ENCODE data around the gene HMGB1. TPM values are rescaled to one million over a fixed set of nuclear protein-coding genes. Genes with fewer than 3 reads are reported as not detected.

Gene HMGB1
- total RNA-seq, 1 donor from 2014 or later: 593 TPM

DNA sequence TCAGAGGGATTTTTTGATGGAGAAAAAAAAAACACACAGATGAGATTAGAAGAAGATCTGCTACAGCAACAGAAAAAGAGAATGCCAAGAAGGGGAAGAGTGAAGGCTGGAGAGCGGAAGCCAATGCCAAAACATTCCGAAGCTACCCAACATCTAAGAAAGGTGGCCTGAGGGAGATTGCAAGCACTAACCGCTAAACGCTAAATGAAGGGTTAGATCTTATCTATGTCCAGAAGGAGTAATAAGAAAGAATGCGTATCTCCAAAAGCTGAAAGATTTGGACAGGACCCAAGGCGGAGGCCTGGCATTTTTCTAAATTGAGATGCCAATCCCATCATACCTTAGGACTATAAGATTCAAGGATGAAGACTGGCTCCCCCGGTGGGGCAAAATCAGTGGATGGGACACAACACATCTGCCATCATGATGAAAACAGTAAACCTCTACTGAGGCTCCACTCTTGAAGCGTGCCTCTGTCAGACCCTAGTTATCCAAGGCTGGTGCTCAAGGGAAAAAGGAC is 15.6 kb upstream of the HMGB1 start:
- Mint-ChIP-seq H3K27me3 (ENCODE audit: insufficient read depth) (peaks cover 16% of the 10 kb centered on the region), H3K4me1 (ENCODE audit: low read depth) (no peaks in the 10 kb centered on the region), H3K36me3 (ENCODE audit: low read depth) (no peaks in the 10 kb centered on the region), H3K27ac (no peak overlapping the region), H3K4me3 (no peak overlapping the region), H3K9me3 (no peaks in the 10 kb centered on the region)
- intact Hi-C loops (cut with micrococcal nuclease): no loop called here
- DNase-seq (ENCODE audit: low spot score): no peak

- DNase-seq (ENCODE audit: low spot score): no peak
- Mint-ChIP-seq H3K27ac (no peak overlapping the region), H3K36me3 (ENCODE audit: low read depth) (no peaks in the 10 kb centered on the region), H3K27me3 (ENCODE audit: insufficient read depth) (peaks cover 13% of the 10 kb centered on the region), H3K9me3 (no peaks in the 10 kb centered on the region), H3K4me3 (no peak overlapping the region), H3K4me1 (ENCODE audit: low read depth) (no peaks in the 10 kb centered on the region)
- intact Hi-C loops (cut with micrococcal nuclease): no loop called here
Observed at GRCh38 chr13:30480292-30480950, 14.7 kb upstream of the HMGB1 start.

DNA sequence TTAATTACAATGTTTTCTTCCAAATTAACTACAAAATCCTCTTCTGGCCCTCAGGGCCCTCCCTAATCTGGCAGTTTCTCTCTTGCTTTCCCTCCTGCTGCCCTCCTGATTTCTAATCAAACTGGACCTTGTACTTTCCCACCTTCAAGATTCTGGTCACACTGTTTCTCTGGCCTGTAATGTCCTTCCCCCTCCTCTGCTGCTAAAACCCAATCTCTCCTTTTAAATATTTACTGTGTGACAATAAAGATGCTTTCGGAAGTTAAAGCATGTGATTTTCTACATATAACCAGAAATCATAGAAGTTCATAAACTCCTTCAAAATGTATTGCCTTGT is 14.1 kb upstream of the HMGB1 start:
- Mint-ChIP-seq H3K36me3 (ENCODE audit: low read depth) (no peaks in the 10 kb centered on the region), H3K9me3 (no peaks in the 10 kb centered on the region), H3K27me3 (ENCODE audit: insufficient read depth) (peaks cover 13% of the 10 kb centered on the region), H3K4me1 (ENCODE audit: low read depth) (no peaks in the 10 kb centered on the region), H3K4me3 (no peak overlapping the region), H3K27ac (no peak overlapping the region)
- intact Hi-C loops (cut with micrococcal nuclease): no loop called here
- DNase-seq (ENCODE audit: low spot score): no peak

- no peaks in the 10 kb centered on the region for H3K36me3 Mint-ChIP-seq (ENCODE audit: low read depth)
- intact Hi-C loops (cut with micrococcal nuclease): no loop called here
- peaks cover 9% of the 10 kb centered on the region for H3K27me3 Mint-ChIP-seq (ENCODE audit: insufficient read depth)
- H3K4me3 Mint-ChIP-seq: no peak overlapping the region
- no peak overlapping the region for H3K27ac Mint-ChIP-seq
- no peak for DNase-seq (ENCODE audit: low spot score)
- H3K9me3 Mint-ChIP-seq: no peaks in the 10 kb centered on the region
- H3K4me1 Mint-ChIP-seq (ENCODE audit: low read depth): no peaks in the 10 kb centered on the region
Observed at GRCh38 chr13:30479154-30479882, 13.6 kb upstream of the HMGB1 start.

GRCh38 chr13:30477346-30478195 is 11.8 kb upstream of the HMGB1 start:
- Mint-ChIP-seq H3K36me3 (ENCODE audit: low read depth) (no peaks in the 10 kb centered on the region), H3K9me3 (no peaks in the 10 kb centered on the region), H3K27ac (no peak overlapping the region), H3K4me1 (ENCODE audit: low read depth) (no peaks in the 10 kb centered on the region), H3K4me3 (no peak overlapping the region), H3K27me3 (ENCODE audit: insufficient read depth) (peaks cover 9% of the 10 kb centered on the region)
- DNase-seq (ENCODE audit: low spot score): no peak
- intact Hi-C loops (cut with micrococcal nuclease): no loop called here

- H3K9me3 Mint-ChIP-seq: no peaks in the 10 kb centered on the region
- no peak overlapping the region for H3K27ac Mint-ChIP-seq
Observed at GRCh38 chr13:30473675-30474074, 7.9 kb upstream of the HMGB1 start.

DNA sequence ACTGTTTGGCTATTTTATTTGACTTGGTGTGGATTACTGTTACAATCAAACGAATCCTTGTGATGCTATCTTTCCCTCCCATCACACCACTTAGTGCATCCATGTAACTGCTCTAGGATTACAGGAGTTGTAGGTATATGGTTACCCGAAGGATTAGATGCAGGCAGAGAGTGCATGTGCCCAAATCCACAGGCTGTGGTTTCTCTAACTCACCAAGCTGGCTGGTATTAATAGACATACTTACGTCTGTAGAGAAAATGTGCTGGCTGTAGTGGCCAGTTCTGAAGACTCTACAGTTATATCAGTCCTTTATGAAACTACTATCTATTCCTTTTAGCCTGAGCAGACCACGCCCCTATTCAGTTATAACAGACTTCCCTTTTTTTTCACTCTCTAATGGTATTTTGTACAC is 1.1 kb upstream of the HMGB1 start:
- intact Hi-C loops (cut with micrococcal nuclease): loop anchor here (1.0 to 5.0 kb wide), 9 partner anchors 45 to 873 kb away; partner anchors contain the start of genes UBE2L5 and USPL1
- no peaks in the 10 kb centered on the region for H3K27me3 Mint-ChIP-seq (ENCODE audit: insufficient read depth)
- DNase-seq (ENCODE audit: low spot score): no peak
- peaks cover 22% of the 10 kb centered on the region for H3K36me3 Mint-ChIP-seq (ENCODE audit: low read depth)
- peak overlapping the region; percentile 94 for H3K4me3 Mint-ChIP-seq
- H3K4me1 Mint-ChIP-seq (ENCODE audit: low read depth): peaks cover 22% of the 10 kb centered on the region
- H3K27ac Mint-ChIP-seq: peak overlapping the region; percentile 100
- no peaks in the 10 kb centered on the region for H3K9me3 Mint-ChIP-seq

More at GRCh38 chr13:30473675-30474074, 7.9 kb upstream of the HMGB1 start:
- intact Hi-C loops (cut with micrococcal nuclease): no loop called here
- no peak overlapping the region for H3K4me3 Mint-ChIP-seq
- H3K4me1 Mint-ChIP-seq (ENCODE audit: low read depth): no peaks in the 10 kb centered on the region
- DNase-seq (ENCODE audit: low spot score): no peak
- no peaks in the 10 kb centered on the region for H3K36me3 Mint-ChIP-seq (ENCODE audit: low read depth)
- peaks cover 2% of the 10 kb centered on the region for H3K27me3 Mint-ChIP-seq (ENCODE audit: insufficient read depth)

DNA sequence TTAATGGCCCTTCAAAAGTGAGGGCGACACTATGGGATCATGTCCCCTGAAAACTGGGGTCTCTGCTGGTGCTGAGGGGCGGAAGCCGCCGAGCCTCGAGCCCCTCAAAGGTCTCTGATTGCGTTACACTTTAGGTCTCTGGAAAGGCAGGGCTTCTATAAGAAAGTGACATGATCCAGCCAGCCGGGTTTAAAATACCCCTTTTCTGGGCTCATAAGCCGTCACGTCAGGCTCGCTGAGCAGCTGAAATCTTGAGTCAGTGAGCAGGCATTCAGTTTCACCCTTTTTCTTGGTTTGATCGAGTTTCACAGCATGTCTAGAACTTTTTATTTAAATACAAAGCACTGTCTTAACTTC is 600 bp upstream of the HMGB1 start:
- H3K4me3 Mint-ChIP-seq: peak overlapping the region; percentile 94
- H3K27ac Mint-ChIP-seq: peak overlapping the region; percentile 100
- no peaks in the 10 kb centered on the region for H3K9me3 Mint-ChIP-seq
- H3K4me1 Mint-ChIP-seq (ENCODE audit: low read depth): peaks cover 26% of the 10 kb centered on the region
- peaks cover 26% of the 10 kb centered on the region for H3K36me3 Mint-ChIP-seq (ENCODE audit: low read depth)
- DNase-seq (ENCODE audit: low spot score): no peak
- intact Hi-C loops (cut with micrococcal nuclease): loop anchor here (1.0 to 5.0 kb wide), 9 partner anchors 44 to 872 kb away; partner anchors contain the start of genes UBE2L5 and USPL1
- no peaks in the 10 kb centered on the region for H3K27me3 Mint-ChIP-seq (ENCODE audit: insufficient read depth)

GRCh38 chr13:30465343-30465592 is 468 bp downstream of the HMGB1 start:
- Mint-ChIP-seq H3K27me3 (ENCODE audit: insufficient read depth) (no peaks in the 10 kb centered on the region), H3K9me3 (no peaks in the 10 kb centered on the region), H3K36me3 (ENCODE audit: low read depth) (peaks cover 27% of the 10 kb centered on the region), H3K4me3 (no peak overlapping the region), H3K4me1 (ENCODE audit: low read depth) (peaks cover 28% of the 10 kb centered on the region), H3K27ac (no peak overlapping the region)
- intact Hi-C loops (cut with micrococcal nuclease): loop anchor here (1.0 to 5.0 kb wide), 4 partner anchors 275 to 697 kb away; partner anchors contain the start of gene UBL3
- no peak for DNase-seq (ENCODE audit: low spot score)

DNA sequence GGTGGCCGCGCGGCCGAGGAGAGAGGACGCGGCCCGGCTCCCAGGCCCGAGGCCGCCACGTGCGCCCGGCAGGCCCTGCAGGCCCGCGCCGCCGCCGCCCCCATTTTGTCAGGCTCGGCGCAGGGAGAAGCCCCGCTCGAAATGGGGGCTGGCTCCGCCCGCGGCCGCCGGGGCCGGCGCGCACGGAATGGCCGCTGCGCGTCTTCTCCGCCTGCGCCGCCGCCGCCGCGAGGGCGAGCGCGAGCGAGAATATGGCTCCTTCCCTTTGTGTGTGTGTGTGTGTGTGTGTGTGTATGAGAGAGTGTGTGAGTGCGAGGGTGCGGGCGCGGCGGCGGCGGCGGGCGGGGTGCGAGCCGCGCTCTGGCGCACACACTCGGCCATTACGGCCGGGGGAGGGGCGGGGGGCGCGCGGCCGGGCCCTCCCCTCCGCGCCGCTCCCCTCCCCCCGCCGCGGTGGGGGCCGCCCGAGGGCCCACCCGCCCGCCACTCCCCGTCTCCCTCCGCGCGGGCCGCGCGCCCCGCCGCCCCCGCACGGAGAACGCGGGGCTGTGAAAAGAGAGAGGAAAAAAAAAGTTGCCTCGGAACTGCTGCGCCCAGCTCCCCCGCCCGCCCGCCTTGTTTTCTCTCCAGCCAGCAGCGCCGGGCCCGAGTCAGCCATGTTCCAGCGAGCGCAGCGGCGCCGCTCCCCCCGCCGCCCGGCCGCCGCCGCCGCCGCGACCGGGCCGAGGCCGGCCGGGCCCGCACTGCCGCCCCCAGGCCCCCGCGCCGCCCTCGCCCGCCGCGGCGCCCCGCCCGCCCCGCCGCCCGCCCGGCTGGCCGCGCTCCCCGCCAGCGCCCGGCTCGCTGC is 1.0 kb downstream of the HMGB1 start:
- peak; percentile 65 for DNase-seq (ENCODE audit: low spot score)
- peaks cover 30% of the 10 kb centered on the region for H3K36me3 Mint-ChIP-seq (ENCODE audit: low read depth)
- peak overlapping the region; percentile 96 for H3K4me3 Mint-ChIP-seq
- no peaks in the 10 kb centered on the region for H3K27me3 Mint-ChIP-seq (ENCODE audit: insufficient read depth)
- H3K9me3 Mint-ChIP-seq: no peaks in the 10 kb centered on the region
- peak overlapping the region; percentile 99 for H3K27ac Mint-ChIP-seq
- intact Hi-C loops (cut with micrococcal nuclease): loop anchor here (1.0 to 5.0 kb wide), 9 partner anchors 34 to 698 kb away; partner anchors contain the start of genes KATNAL1 and UBL3
- peaks cover 28% of the 10 kb centered on the region for H3K4me1 Mint-ChIP-seq (ENCODE audit: low read depth)

DNA sequence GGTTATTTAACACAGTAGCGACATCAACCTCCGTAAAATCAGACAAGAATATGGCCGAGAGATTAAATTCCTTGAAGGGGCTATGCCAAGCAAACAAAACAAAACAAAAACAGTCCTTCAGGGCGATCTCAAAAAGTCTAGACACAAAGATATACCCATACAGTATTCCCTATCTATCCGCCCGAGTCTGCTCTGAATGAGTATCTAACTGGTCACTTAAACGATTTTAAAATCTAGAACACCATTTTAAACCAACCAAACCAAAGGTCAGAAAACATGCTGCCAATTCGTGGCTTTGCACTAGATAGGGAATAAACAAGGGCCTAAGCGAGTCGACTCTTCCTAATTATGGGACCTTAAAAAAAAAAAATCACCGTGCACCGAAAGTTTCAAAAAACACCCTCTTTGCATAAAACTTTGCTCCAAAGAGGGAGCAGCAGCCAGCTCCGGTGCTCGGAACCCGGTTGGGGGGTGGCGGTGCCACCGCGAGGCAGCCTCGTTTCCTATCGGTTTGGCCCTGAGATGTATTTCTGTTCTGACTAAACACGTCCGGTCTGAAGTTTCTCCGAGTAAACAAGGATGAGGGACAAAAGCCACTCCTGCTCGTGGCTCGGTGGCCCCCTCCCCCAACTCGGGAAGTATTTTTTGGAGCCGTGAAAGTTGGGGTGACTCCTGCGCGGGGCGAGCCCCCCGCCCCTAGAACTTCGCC is 1.8 kb downstream of the HMGB1 start:
- Mint-ChIP-seq H3K4me1 (ENCODE audit: low read depth) (peaks cover 36% of the 10 kb centered on the region), H3K36me3 (ENCODE audit: low read depth) (peaks cover 38% of the 10 kb centered on the region), H3K27ac (peak overlapping the region; percentile 99)

More for the DNA sequence above, 1.8 kb downstream of the HMGB1 start:
- no peaks in the 10 kb centered on the region for H3K9me3 Mint-ChIP-seq
- peak overlapping the region; percentile 96 for H3K4me3 Mint-ChIP-seq
- H3K27me3 Mint-ChIP-seq (ENCODE audit: insufficient read depth): no peaks in the 10 kb centered on the region
- peak; percentile 79 for DNase-seq (ENCODE audit: low spot score)
- intact Hi-C loops (cut with micrococcal nuclease): loop anchor here (1.0 to 2.0 kb wide), 7 partner anchors 34 to 613 kb away; partner anchors contain the start of genes KATNAL1 and UBL3

Data from activated T-helper 1 cell treated with anti-CD3 and anti-CD28 coated beads, Interleukin-12 subunit alpha, Interleukin-12 subunit beta, Interleukin-2, Interleukin-4 antibody, amounts not matched to agents 30 ng/mL and 10 ng/mL and 1 ng/mL, durations not matched to agents 14 hours and 24 hours and 36 hours (primary cell).